Lower lobe of right lung (tissue), 2 donors: ENCODE data around the gene YJU2. TPM values are rescaled to one million over a fixed set of nuclear protein-coding genes. Genes with fewer than 3 reads are reported as not detected.
"Not testable (repeated sequence)": the region's sequence is repeated elsewhere in the genome, so short reads cannot be mapped to it uniquely, and the experiment has no call there.

Experiments used
- ATAC-seq, 2 donors: fragments of 200-7000 bp; cut with Tn5 transposase; one replicate each; pipeline ENCODE4 v1.9.1; 2020 to 2022; ENCODE audit warnings: mild to moderate bottlenecking in 2 of 2, moderate library complexity in 2 of 2
- DNase-seq: peaks from one replicate; pipeline ENCODE4 v3.0.0-alpha.2; 2020
- H3K27ac ChIP-seq: fragments of 200-600 bp; one replicate; pipeline ENCODE4 v1.8.0; 2022
- H3K27me3 ChIP-seq: fragments of 200-600 bp; one replicate; pipeline ENCODE4 v1.8.0; 2022; ENCODE audit warnings: low read depth
- H3K36me3 ChIP-seq: fragments of 200-600 bp; one replicate; pipeline ENCODE4 v1.8.0; 2022; ENCODE audit warnings: mild to moderate bottlenecking
- H3K4me1 ChIP-seq: fragments of 200-600 bp; one replicate; pipeline ENCODE4 v1.8.0; 2022
- H3K4me3 ChIP-seq: fragments of 200-600 bp; one replicate; pipeline ENCODE4 v1.8.0; 2022; ENCODE audit warnings: mild to moderate bottlenecking
- H3K9me3 ChIP-seq: fragments of 200-600 bp; one replicate; pipeline ENCODE4 v1.8.0; 2022
- CTCF ChIP-seq: fragments of 200-600 bp; IDR thresholded peaks from one replicate; pipeline ENCODE4 v1.8.0; 2022; ENCODE audit warnings: antibody characterized with exemption, mild to moderate bottlenecking
- intact Hi-C: fragments of 100-400 bp; cut with DNase I; formaldehyde crosslinking; loops from one replicate; pipeline ENCODE4 v1.11.0; 2022
- total RNA-seq: library from RNA; stranded (reverse); fragmentation: NEBNext Ultra II Directional; extraction: Animal tissue kit (Norgen Biotek cat#: 25700); gene quantifications from one replicate; pipeline ENCODE4 v1.2.1, GENCODE V29; 2021
- donor health status: DM: no; HTN: yes; CAD: no; lungs with severe emphysema.

Gene YJU2
- total RNA-seq, 1 donor from 2014 or later: 16.7 TPM

- Histone ChIP-seq H3K27ac (no peak overlapping the region), H3K4me3 (no peak overlapping the region), H3K27me3 (no peaks in the 10 kb centered on the region), H3K9me3 (peaks cover 6% of the 10 kb centered on the region), H3K4me1 (peaks cover 3% of the 10 kb centered on the region), H3K36me3 (no peaks in the 10 kb centered on the region)
- intact Hi-C loops: no loop called here
- no peak for ATAC-seq
- no peak for TF ChIP-seq CTCF
- DNase-seq: no peak
These were observed 5.0 kb upstream of the YJU2 start for GRCh38 chr19:4241824-4242430.

GRCh38 chr19:4245938-4246337, 942 bp upstream of the YJU2 start:
- H3K27me3 ChIP-seq, intact Hi-C loops: not testable (repeated sequence)
- H3K4me1 ChIP-seq: peaks cover 14% of the 10 kb centered on the region

GRCh38 chr19:4256563-4256962, 9.7 kb downstream of the YJU2 start:
- no peaks in the 10 kb centered on the region for H3K27me3 ChIP-seq
- DNase-seq: no peak
- H3K36me3 ChIP-seq: peaks cover 100% of the 10 kb centered on the region
- no peak overlapping the region for H3K27ac ChIP-seq
- H3K9me3 ChIP-seq: peaks cover 6% of the 10 kb centered on the region
- ATAC-seq: no peak
- no peak overlapping the region for H3K4me3 ChIP-seq
- intact Hi-C loops: no loop called here
- TF ChIP-seq CTCF: no peak
- H3K4me1 ChIP-seq: no peaks in the 10 kb centered on the region

More at GRCh38 chr19:4245938-4246337, 942 bp upstream of the YJU2 start:
- H3K4me3 ChIP-seq, ATAC-seq, H3K9me3 ChIP-seq, DNase-seq: not testable (repeated sequence)
- peak overlapping the region; percentile 94 for H3K27ac ChIP-seq
- peaks cover 25% of the 10 kb centered on the region for H3K36me3 ChIP-seq

- intact Hi-C loops: no loop called here
- Histone ChIP-seq H3K4me3 (no peak overlapping the region), H3K4me1 (no peaks in the 10 kb centered on the region), H3K27me3 (no peaks in the 10 kb centered on the region), H3K27ac (no peak overlapping the region), H3K36me3 (peaks cover 100% of the 10 kb centered on the region), H3K9me3 (peaks cover 6% of the 10 kb centered on the region)
- ATAC-seq (no peak), DNase-seq (no peak)
- no peak for TF ChIP-seq CTCF
These were observed 10.1 kb downstream of the YJU2 start for GRCh38 chr19:4257025-4257424.

- Histone ChIP-seq H3K36me3 (peaks cover 100% of the 10 kb centered on the region), H3K4me3 (no peak overlapping the region), H3K27ac (no peak overlapping the region), H3K27me3 (no peaks in the 10 kb centered on the region), H3K4me1 (no peaks in the 10 kb centered on the region), H3K9me3 (peaks cover 6% of the 10 kb centered on the region)
- TF ChIP-seq CTCF: no peak
- DNase-seq (no peak), ATAC-seq (peak; percentile 18 to 27)
- intact Hi-C loops: no loop called here
These were observed 11.3 kb downstream of the YJU2 start for GRCh38 chr19:4258181-4258580.

- Histone ChIP-seq H3K27me3 (no peaks in the 10 kb centered on the region), H3K9me3 (peaks cover 6% of the 10 kb centered on the region), H3K27ac (no peak overlapping the region), H3K36me3 (peaks cover 97% of the 10 kb centered on the region), H3K4me1 (no peaks in the 10 kb centered on the region), H3K4me3 (no peak overlapping the region)
- ATAC-seq (peak in 1 of 2 donors; percentile 41), DNase-seq (no peak)
- no peak for TF ChIP-seq CTCF
- intact Hi-C loops: no loop called here
These were observed 13.8 kb downstream of the YJU2 start for GRCh38 chr19:4260613-4261191.
